Gastroesophageal sphincter (tissue), 4 donors: ENCODE results near the gene USP43. TPM values are rescaled to one million over a fixed set of nuclear protein-coding genes. Genes with fewer than 3 reads are reported as not detected.

Experiments used
- ATAC-seq: fragments of 150-250 bp; one replicate; pipeline ENCODE4 v1.9.1; 2016; ENCODE audit warnings: mild to moderate bottlenecking, moderate library complexity
- H3K27ac ChIP-seq, 4 donors: fragments of 200-600 bp; sonication (generic) in 3 of 4; 1 replicate in 3 of 4; 2 replicates in 1 of 4; pipeline ENCODE4 v1.5.1; 2016 to 2019
- H3K27me3 ChIP-seq: fragments of 200-600 bp; sonication (generic); one replicate; pipeline ENCODE4 v1.5.1; 2019
- H3K36me3 ChIP-seq, 2 donors: fragments of 200-600 bp; sonication (generic); one replicate each; pipeline ENCODE4 v1.5.1; 2019; ENCODE audit warnings: control low read depth in 1 of 2
- H3K4me1 ChIP-seq, 3 donors: fragments of 200-600 bp; sonication (generic); 1 replicate in 2 of 3; 2 replicates in 1 of 3; pipeline ENCODE4 v1.5.1; 2016 to 2019; ENCODE audit warnings: control low read depth in 2 of 3
- H3K4me3 ChIP-seq, 2 donors: fragments of 200-600 bp; sonication (generic); one replicate each; pipeline ENCODE4 v1.5.1; 2019; ENCODE audit warnings: mild to moderate bottlenecking in 1 of 2, moderate library complexity in 1 of 2
- H3K9me3 ChIP-seq, 3 donors: fragments of 200-600 bp; sonication (generic); one replicate each; pipeline ENCODE4 v1.5.1; 2017 to 2019; ENCODE audit warnings: control low read depth in 2 of 3
- EP300 ChIP-seq: sonication (generic); formaldehyde crosslinking; IDR thresholded peaks from one replicate; pipeline ENCODE4 v1.6.1; 2017; ENCODE audit warnings: antibody characterized with exemption, mild to moderate bottlenecking
- POLR2A ChIP-seq, 2 donors: fragments of 450-650 bp; IDR thresholded peaks; one replicate each; pipeline ENCODE4 v1.6.1; 2017; ENCODE audit warnings: antibody characterized with exemption in 2 of 2, mild to moderate bottlenecking in 2 of 2, moderate library complexity in 1 of 2
- POLR2AphosphoS5 ChIP-seq: sonication (generic); formaldehyde crosslinking; IDR thresholded peaks from one replicate; pipeline ENCODE4 v1.6.1; 2017; ENCODE audit warnings: antibody characterized with exemption
- WGBS, 2 donors: methylation state at CpG; one replicate each; pipeline ENCODE4 v1.1.5; 2018; ENCODE audit warnings: low coverage in 1 of 2; 5-methylcytosine and 5-hydroxymethylcytosine counted together
- total RNA-seq, 4 donors: library from RNA; depleted of rRNA; stranded (reverse); fragments of >200 nt; gene quantifications; one replicate each; pipeline ENCODE4 v1.1.0, GENCODE V29; 2016
- TF ChIP-seq, protein P1 (sequence below), 4 experiments: fragments of 200-600 bp in 2 of 4; fragments of 450-650 bp in 2 of 4; sonication (generic) in 1 of 4; IDR thresholded peaks; one replicate each; pipeline ENCODE4 v1.5.1; 2017 to 2019; ENCODE audit warnings: antibody characterized with exemption in 4 of 4, mild to moderate bottlenecking in 2 of 4, moderate library complexity in 2 of 4

USP43 gene
- total RNA-seq, 4 donors from 2014 or later = 0.17 to 0.27 TPM; not detected in 2

DNA sequence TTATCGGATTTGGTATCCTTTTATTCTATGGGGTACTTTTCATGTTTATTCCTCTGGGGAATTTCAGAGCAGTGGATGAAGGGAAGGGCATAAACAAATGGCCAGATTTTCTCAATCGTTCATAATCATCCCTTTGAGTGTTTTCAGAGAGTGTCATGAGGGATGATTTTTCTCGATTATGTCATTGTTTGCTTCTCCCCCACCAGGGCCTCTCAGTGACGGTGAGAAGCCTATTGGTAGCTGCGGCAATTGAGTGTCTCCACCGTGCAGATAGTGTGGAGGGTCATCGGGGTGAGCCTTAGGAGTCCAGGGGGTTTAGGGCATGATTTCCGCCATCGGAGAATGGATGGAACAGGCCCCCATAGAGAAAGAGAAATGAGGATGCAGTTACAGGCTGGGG is 57.2 kb downstream of the USP43 start:
- ATAC-seq = no peak
- 71 to 83% methylated on average over 6 to 8 of the region's 9 CpGs for WGBS, 2 donors
- Histone ChIP-seq H3K4me3 (no peak overlapping the region), H3K4me1 (no peaks in the 10 kb centered on the region), H3K27ac (no peak overlapping the region), H3K27me3 (peaks cover 4% of the 10 kb centered on the region), H3K36me3 (no peaks in the 10 kb centered on the region), H3K9me3 (no peaks in the 10 kb centered on the region)
- TF ChIP-seq, protein P1, sequence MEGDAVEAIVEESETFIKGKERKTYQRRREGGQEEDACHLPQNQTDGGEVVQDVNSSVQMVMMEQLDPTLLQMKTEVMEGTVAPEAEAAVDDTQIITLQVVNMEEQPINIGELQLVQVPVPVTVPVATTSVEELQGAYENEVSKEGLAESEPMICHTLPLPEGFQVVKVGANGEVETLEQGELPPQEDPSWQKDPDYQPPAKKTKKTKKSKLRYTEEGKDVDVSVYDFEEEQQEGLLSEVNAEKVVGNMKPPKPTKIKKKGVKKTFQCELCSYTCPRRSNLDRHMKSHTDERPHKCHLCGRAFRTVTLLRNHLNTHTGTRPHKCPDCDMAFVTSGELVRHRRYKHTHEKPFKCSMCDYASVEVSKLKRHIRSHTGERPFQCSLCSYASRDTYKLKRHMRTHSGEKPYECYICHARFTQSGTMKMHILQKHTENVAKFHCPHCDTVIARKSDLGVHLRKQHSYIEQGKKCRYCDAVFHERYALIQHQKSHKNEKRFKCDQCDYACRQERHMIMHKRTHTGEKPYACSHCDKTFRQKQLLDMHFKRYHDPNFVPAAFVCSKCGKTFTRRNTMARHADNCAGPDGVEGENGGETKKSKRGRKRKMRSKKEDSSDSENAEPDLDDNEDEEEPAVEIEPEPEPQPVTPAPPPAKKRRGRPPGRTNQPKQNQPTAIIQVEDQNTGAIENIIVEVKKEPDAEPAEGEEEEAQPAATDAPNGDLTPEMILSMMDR (IDR thresholded peaks at IDR 0.05) = no peak
- TF ChIP-seq POLR2AphosphoS5 (no peak), POLR2A (IDR thresholded peaks at IDR 0.05) (no peak), EP300 (no peak)

DNA sequence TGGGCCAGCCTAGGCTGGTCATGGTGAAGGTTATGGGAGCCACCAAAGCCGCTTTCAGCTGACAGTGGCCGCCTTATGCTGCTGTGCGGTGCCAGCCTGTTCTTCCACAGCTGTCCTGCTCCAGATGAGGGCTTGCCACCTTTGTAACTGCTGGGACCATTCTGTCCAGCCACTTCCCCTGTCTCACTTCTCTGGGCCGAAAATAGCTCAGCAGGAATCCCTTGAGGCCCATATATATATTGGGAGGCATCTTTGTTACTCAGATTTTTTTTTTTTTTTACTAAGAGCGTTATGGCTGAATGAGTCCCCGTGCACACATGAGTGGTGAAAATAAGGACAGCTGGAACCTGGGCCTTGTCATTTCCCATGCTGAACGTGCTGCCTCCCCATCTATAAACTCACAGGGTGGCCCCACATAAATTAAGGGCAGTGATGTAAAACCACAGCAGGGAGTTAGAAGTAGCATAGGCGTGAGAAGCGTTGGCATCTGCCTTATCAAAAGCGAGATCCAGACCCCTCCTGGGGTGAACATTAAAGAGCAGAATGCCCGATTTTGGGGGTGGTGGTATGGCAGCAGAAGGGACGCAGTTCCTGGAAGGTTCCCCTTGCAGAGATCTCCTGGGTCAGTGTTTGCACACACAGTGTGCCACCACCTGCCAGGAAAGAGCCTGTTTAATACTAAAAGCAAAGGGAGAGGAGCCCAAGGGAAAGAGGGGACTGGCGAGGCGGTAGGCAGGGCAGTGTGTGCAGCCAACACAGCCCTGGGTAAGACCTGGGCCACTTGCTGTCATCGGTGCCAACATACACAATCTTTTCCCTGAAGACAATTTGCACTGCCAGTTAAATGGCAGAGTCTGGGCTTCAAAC is 57.8 kb downstream of the USP43 start:
- WGBS, 2 donors = 74 to 82% methylated on average over 4 to 13 of the region's 15 CpGs
- no peak overlapping the region for H3K27ac ChIP-seq
- peaks cover 4% of the 10 kb centered on the region for H3K27me3 ChIP-seq
- H3K4me1 ChIP-seq = no peaks in the 10 kb centered on the region
- no peak for TF ChIP-seq POLR2A (IDR thresholded peaks at IDR 0.05)
- TF ChIP-seq, protein P1 (IDR thresholded peaks at IDR 0.05) = no peak
- no peaks in the 10 kb centered on the region for H3K9me3 ChIP-seq
- no peaks in the 10 kb centered on the region for H3K36me3 ChIP-seq
- no peak overlapping the region for H3K4me3 ChIP-seq
- no peak for ATAC-seq

DNA sequence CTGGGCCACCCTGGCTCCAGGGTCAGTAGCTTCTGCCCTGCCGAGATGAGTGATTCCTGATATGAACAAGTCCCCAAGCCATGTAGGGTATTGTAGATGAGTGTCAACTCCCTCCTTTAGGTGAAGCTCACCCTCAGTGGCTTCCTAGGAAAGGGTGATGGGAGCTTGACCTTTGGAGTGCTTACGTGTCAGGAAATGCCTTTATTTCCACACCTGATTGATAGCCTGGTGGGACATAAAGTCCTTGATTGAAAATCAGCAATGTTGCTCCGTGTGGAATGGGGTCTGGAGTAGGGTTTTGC is 58.4 kb downstream of the USP43 start:
- Histone ChIP-seq H3K9me3 (no peaks in the 10 kb centered on the region), H3K36me3 (no peaks in the 10 kb centered on the region), H3K4me3 (no peak overlapping the region), H3K4me1 (no peaks in the 10 kb centered on the region), H3K27me3 (peaks cover 4% of the 10 kb centered on the region), H3K27ac (no peak overlapping the region)
- TF ChIP-seq POLR2A (IDR thresholded peaks at IDR 0.05) (no peak), POLR2AphosphoS5 (no peak), EP300 (no peak)
- TF ChIP-seq, protein P1 (IDR thresholded peaks at IDR 0.05) = no peak
- 52 to 71% methylated on average over 1 to 2 of the region's 3 CpGs for WGBS, 2 donors
- ATAC-seq = no peak

DNA sequence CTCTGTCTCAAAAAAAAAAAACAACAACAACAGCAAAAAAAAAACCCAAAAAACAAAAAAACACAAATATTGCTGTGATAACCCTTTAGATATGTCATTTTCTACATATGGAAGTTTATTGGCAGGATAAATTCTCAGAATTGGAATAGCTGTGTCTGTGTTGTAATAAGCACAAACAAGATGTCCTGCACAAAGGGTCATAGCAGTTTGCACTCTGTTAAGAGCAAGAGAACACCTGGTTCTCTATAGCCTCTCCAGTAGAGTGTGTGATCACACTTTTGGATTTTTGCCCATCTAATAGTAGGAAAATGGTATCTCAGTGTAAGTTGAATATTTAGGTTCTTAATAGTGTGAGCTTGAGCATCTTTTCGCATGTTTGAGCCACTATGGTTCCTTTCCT is 60.4 kb downstream of the USP43 start:
- Histone ChIP-seq H3K27me3 (peaks cover 4% of the 10 kb centered on the region), H3K4me1 (no peaks in the 10 kb centered on the region), H3K36me3 (no peaks in the 10 kb centered on the region), H3K9me3 (no peaks in the 10 kb centered on the region), H3K27ac (no peak overlapping the region), H3K4me3 (no peak overlapping the region)
- no peak for ATAC-seq
- 81 to 100% methylated on average over 1 of the region's 1 CpG for WGBS, 2 donors
- TF ChIP-seq POLR2AphosphoS5 (no peak), EP300 (no peak), POLR2A (IDR thresholded peaks at IDR 0.05) (no peak)
- TF ChIP-seq, protein P1 (IDR thresholded peaks at IDR 0.05) = no peak

DNA sequence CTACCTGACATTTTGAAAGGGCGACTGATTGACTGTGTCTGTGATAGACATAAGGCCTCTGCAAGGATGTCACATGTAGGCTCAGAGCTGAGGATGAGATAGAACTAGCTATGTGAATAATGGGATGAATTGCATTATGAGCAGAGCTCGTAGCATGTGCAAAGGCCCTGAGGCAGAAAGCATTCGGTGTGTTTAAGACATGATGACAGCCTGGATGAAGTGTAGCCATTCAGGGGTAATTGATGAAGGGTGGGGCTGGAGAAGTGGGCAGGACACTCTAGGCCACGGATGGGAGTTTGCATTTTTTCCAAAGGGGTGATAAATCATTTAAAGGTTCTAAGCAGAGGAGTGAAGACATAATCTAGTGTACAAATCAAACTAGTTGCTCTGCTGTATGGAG is 62.6 kb downstream of the USP43 start:
- no peak for TF ChIP-seq POLR2AphosphoS5
- TF ChIP-seq, protein P1 (IDR thresholded peaks at IDR 0.05) = no peak
- no peak for TF ChIP-seq POLR2A (IDR thresholded peaks at IDR 0.05)
- TF ChIP-seq EP300 = no peak
- Histone ChIP-seq H3K27ac (no peak overlapping the region), H3K27me3 (peaks cover 4% of the 10 kb centered on the region), H3K4me1 (no peaks in the 10 kb centered on the region), H3K36me3 (no peaks in the 10 kb centered on the region), H3K9me3 (peaks cover 0 to 12% (median 0%) of the 10 kb centered on the region in 3 donors), H3K4me3 (no peak overlapping the region)
- 77 to 87% methylated on average over 3 to 4 of the region's 4 CpGs for WGBS, 2 donors
- no peak for ATAC-seq
